ENCODE data around the gene KAZN.

Gene KAZN

GRCh38 chr1:14654554-14654953 lies 56.1 kb downstream of the KAZN start:
- no peak for TF ChIP-seq ZFP30 (CRISPR knock-in tag; IDR thresholded peaks at IDR 0.05)

GRCh38 chr1:14655385-14655784 lies 56.9 kb downstream of the KAZN start:
- no peak for ATAC-seq
- no peak for TF ChIP-seq GLIS3 (CRISPR knock-in tag; IDR thresholded peaks at IDR 0.05)
- no peak for TF ChIP-seq CREB5 (CRISPR knock-in tag; IDR thresholded peaks at IDR 0.05; ENCODE audit: low read depth)

More at GRCh38 chr1:14654554-14654953, 56.1 kb downstream of the KAZN start:
- no peak for ATAC-seq

- ATAC-seq = no peak
- no peak for TF ChIP-seq CREB5 (CRISPR knock-in tag; IDR thresholded peaks at IDR 0.05; ENCODE audit: low read depth)
Measured at GRCh38 chr1:14656384-14656937, 58.0 kb downstream of the KAZN start.

- no peak for ATAC-seq
- no peak for TF ChIP-seq ZFP30 (CRISPR knock-in tag; IDR thresholded peaks at IDR 0.05)
Measured at GRCh38 chr1:14658642-14659041, 60.2 kb downstream of the KAZN start.

- TF ChIP-seq SNAI2 (CRISPR knock-in tag; IDR thresholded peaks at IDR 0.05) (no peak), ZFP30 (CRISPR knock-in tag; IDR thresholded peaks at IDR 0.05) (no peak), CSRNP3 (CRISPR knock-in tag; IDR thresholded peaks at IDR 0.05) (no peak), BACH2 (CRISPR knock-in tag; IDR thresholded peaks at IDR 0.05; ENCODE audit: borderline replicate concordance) (no peak), PATZ1 (CRISPR knock-in tag; IDR thresholded peaks at IDR 0.05; ENCODE audit: borderline replicate concordance) (no peak), TOX (CRISPR knock-in tag; IDR thresholded peaks at IDR 0.05; ENCODE audit: borderline replicate concordance) (no peak)
- no peak for ATAC-seq
Measured at GRCh38 chr1:14659913-14660312, 61.4 kb downstream of the KAZN start.

- TF ChIP-seq ZFP3 (CRISPR knock-in tag; IDR thresholded peaks at IDR 0.05) = no peak
- no peak for TF ChIP-seq ZFP30 (CRISPR knock-in tag; IDR thresholded peaks at IDR 0.05)
- TF ChIP-seq ISL1 (CRISPR knock-in tag; IDR thresholded peaks at IDR 0.05) = no peak
- no peak for ATAC-seq
Measured at GRCh38 chr1:14660801-14661200, 62.3 kb downstream of the KAZN start.

- no peak for ATAC-seq
- TF ChIP-seq ZC3H10 (CRISPR knock-in tag; IDR thresholded peaks at IDR 0.05) (no peak), SNAI2 (CRISPR knock-in tag; IDR thresholded peaks at IDR 0.05) (no peak), RARB (CRISPR knock-in tag; IDR thresholded peaks at IDR 0.05) (no peak), POU6F1 (CRISPR knock-in tag; IDR thresholded peaks at IDR 0.05; ENCODE audit: borderline replicate concordance, low read depth) (no peak), CREB5 (CRISPR knock-in tag; IDR thresholded peaks at IDR 0.05; ENCODE audit: low read depth) (no peak), CSDC2 (CRISPR knock-in tag; IDR thresholded peaks at IDR 0.05) (no peak), ARNTL (CRISPR knock-in tag; IDR thresholded peaks at IDR 0.05; ENCODE audit: borderline replicate concordance, low read depth) (no peak), BACH2 (CRISPR knock-in tag; IDR thresholded peaks at IDR 0.05; ENCODE audit: borderline replicate concordance) (no peak), CSRNP3 (CRISPR knock-in tag; IDR thresholded peaks at IDR 0.05) (no peak), ZNF565 (CRISPR knock-in tag; conservative IDR thresholded peaks at IDR 0.05; ENCODE audit: low read depth) (no peak), ESRRG (CRISPR knock-in tag; IDR thresholded peaks at IDR 0.05) (no peak), OSR1 (CRISPR knock-in tag; IDR thresholded peaks at IDR 0.05) (no peak), PATZ1 (CRISPR knock-in tag; IDR thresholded peaks at IDR 0.05; ENCODE audit: borderline replicate concordance) (no peak)
Measured at GRCh38 chr1:14661222-14661621, 62.7 kb downstream of the KAZN start.
